WTC11 (cell line): Measurements from ENCODE around the gene DRD1.

Experiments
- NFE2L1 ChIP-seq: sonication (generic); formaldehyde crosslinking; IDR thresholded peaks from 2 replicates; pipeline ENCODE4 v1.8.1; 2023; ENCODE audit warnings: missing genetic modification reagents
- NR1H2 ChIP-seq: sonication (generic); formaldehyde crosslinking; IDR thresholded peaks from 2 replicates; pipeline ENCODE4 v1.9.0; 2021; ENCODE audit warnings: mild to moderate bottlenecking, moderate library complexity, missing genetic modification reagents
- ZNF317 ChIP-seq: sonication (generic); formaldehyde crosslinking; IDR thresholded peaks from 2 replicates; pipeline ENCODE4 v1.8.1; 2023; ENCODE audit warnings: low read depth, mild to moderate bottlenecking, moderate library complexity, missing genetic modification reagents, borderline replicate concordance
- TF ChIP-seq, protein P1 (sequence below): sonication (generic); formaldehyde crosslinking; IDR thresholded peaks from 2 replicates; pipeline ENCODE4 v1.8.0; 2022; ENCODE audit warnings: mild to moderate bottlenecking, missing genetic modification reagents
- TF ChIP-seq, protein P2 (sequence below): fragments of 200-600 bp; IDR thresholded peaks from 2 replicates; pipeline ENCODE4 v1.8.0; 2022; ENCODE audit warnings: antibody characterized with exemption
- TF ChIP-seq, protein P3 (sequence below): sonication (generic); formaldehyde crosslinking; IDR thresholded peaks from 2 replicates; pipeline ENCODE4 v1.8.0; 2022; ENCODE audit warnings: missing genetic modification reagents
- TF ChIP-seq, protein P4 (sequence below): sonication (generic); formaldehyde crosslinking; IDR thresholded peaks from 2 replicates; pipeline ENCODE4 v1.8.1; 2023; ENCODE audit warnings: mild to moderate bottlenecking, moderate library complexity, missing genetic modification reagents
- TF ChIP-seq, protein P5 (sequence below): sonication (generic); formaldehyde crosslinking; IDR thresholded peaks from 2 replicates; pipeline ENCODE4 v1.8.1; 2022; ENCODE audit warnings: low read depth, mild to moderate bottlenecking, moderate library complexity, missing genetic modification reagents, borderline replicate concordance

DNA sequence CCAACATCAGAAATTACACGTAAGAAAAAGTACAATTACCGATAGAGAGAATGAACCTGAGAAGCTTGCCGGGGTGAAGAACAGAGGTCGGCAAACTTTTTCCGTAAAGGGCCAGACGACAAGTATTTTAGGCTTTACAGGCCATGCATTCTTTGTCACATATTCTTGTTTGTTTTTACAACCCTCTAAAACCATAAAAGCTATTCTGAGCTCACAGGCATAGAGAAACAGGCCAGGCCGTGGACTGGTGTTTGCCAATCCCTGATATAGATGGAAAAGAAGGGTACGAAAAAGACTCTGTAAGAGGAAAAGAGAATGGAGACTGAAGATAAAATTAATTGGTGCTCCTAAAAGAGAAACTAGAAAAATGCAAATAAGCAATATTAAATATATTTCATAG, 49.7 kb upstream of the DRD1 start:
- TF ChIP-seq, protein P1, sequence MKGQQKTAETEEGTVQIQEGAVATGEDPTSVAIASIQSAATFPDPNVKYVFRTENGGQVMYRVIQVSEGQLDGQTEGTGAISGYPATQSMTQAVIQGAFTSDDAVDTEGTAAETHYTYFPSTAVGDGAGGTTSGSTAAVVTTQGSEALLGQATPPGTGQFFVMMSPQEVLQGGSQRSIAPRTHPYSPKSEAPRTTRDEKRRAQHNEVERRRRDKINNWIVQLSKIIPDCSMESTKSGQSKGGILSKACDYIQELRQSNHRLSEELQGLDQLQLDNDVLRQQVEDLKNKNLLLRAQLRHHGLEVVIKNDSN (CRISPR knock-in tag): no peak
- TF ChIP-seq ZNF317 (CRISPR knock-in tag) (no peak), NR1H2 (CRISPR knock-in tag) (no peak), NFE2L1 (CRISPR knock-in tag) (no peak)
- TF ChIP-seq, protein P2, sequence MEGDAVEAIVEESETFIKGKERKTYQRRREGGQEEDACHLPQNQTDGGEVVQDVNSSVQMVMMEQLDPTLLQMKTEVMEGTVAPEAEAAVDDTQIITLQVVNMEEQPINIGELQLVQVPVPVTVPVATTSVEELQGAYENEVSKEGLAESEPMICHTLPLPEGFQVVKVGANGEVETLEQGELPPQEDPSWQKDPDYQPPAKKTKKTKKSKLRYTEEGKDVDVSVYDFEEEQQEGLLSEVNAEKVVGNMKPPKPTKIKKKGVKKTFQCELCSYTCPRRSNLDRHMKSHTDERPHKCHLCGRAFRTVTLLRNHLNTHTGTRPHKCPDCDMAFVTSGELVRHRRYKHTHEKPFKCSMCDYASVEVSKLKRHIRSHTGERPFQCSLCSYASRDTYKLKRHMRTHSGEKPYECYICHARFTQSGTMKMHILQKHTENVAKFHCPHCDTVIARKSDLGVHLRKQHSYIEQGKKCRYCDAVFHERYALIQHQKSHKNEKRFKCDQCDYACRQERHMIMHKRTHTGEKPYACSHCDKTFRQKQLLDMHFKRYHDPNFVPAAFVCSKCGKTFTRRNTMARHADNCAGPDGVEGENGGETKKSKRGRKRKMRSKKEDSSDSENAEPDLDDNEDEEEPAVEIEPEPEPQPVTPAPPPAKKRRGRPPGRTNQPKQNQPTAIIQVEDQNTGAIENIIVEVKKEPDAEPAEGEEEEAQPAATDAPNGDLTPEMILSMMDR: no peak
- TF ChIP-seq, protein P3, sequence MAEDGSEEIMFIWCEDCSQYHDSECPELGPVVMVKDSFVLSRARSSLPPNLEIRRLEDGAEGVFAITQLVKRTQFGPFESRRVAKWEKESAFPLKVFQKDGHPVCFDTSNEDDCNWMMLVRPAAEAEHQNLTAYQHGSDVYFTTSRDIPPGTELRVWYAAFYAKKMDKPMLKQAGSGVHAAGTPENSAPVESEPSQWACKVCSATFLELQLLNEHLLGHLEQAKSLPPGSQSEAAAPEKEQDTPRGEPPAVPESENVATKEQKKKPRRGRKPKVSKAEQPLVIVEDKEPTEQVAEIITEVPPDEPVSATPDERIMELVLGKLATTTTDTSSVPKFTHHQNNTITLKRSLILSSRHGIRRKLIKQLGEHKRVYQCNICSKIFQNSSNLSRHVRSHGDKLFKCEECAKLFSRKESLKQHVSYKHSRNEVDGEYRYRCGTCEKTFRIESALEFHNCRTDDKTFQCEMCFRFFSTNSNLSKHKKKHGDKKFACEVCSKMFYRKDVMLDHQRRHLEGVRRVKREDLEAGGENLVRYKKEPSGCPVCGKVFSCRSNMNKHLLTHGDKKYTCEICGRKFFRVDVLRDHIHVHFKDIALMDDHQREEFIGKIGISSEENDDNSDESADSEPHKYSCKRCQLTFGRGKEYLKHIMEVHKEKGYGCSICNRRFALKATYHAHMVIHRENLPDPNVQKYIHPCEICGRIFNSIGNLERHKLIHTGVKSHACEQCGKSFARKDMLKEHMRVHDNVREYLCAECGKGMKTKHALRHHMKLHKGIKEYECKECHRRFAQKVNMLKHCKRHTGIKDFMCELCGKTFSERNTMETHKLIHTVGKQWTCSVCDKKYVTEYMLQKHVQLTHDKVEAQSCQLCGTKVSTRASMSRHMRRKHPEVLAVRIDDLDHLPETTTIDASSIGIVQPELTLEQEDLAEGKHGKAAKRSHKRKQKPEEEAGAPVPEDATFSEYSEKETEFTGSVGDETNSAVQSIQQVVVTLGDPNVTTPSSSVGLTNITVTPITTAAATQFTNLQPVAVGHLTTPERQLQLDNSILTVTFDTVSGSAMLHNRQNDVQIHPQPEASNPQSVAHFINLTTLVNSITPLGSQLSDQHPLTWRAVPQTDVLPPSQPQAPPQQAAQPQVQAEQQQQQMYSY (CRISPR knock-in tag): no peak
- TF ChIP-seq, protein P4, sequence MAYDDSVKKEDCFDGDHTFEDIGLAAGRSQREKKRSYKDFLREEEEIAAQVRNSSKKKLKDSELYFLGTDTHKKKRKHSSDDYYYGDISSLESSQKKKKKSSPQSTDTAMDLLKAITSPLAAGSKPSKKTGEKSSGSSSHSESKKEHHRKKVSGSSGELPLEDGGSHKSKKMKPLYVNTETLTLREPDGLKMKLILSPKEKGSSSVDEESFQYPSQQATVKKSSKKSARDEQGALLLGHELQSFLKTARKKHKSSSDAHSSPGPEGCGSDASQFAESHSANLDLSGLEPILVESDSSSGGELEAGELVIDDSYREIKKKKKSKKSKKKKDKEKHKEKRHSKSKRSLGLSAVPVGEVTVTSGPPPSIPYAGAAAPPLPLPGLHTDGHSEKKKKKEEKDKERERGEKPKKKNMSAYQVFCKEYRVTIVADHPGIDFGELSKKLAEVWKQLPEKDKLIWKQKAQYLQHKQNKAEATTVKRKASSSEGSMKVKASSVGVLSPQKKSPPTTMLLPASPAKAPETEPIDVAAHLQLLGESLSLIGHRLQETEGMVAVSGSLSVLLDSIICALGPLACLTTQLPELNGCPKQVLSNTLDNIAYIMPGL: no peak
- TF ChIP-seq, protein P5, sequence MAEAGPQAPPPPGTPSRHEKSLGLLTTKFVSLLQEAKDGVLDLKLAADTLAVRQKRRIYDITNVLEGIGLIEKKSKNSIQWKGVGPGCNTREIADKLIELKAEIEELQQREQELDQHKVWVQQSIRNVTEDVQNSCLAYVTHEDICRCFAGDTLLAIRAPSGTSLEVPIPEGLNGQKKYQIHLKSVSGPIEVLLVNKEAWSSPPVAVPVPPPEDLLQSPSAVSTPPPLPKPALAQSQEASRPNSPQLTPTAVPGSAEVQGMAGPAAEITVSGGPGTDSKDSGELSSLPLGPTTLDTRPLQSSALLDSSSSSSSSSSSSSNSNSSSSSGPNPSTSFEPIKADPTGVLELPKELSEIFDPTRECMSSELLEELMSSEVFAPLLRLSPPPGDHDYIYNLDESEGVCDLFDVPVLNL (CRISPR knock-in tag): no peak
